Measurements from ENCODE around the gene AURKA.
"Not testable (repeated sequence)": the region's sequence is repeated elsewhere in the genome, so short reads cannot be mapped to it uniquely, and the experiment has no call there.

AURKA gene

GRCh38 chr20:56420940-56421688 is 29.1 kb upstream of the AURKA start:
- no peak for DNase-seq

- no peak for DNase-seq
These were observed 28.0 kb upstream of the AURKA start for GRCh38 chr20:56420028-56420427.

- no peak for DNase-seq
These were observed 26.4 kb upstream of the AURKA start for GRCh38 chr20:56418385-56418861.

GRCh38 chr20:56417911-56418310 is 25.9 kb upstream of the AURKA start:
- DNase-seq = no peak

- no peak for DNase-seq
These were observed 25.4 kb upstream of the AURKA start for GRCh38 chr20:56417402-56417801.

GRCh38 chr20:56414842-56415765 is 23.1 kb upstream of the AURKA start:
- DNase-seq = no peak

- DNase-seq = no peak
These were observed 20.9 kb upstream of the AURKA start for GRCh38 chr20:56412949-56413348.

- DNase-seq = no peak
These were observed 20.4 kb upstream of the AURKA start for GRCh38 chr20:56412473-56412790.

GRCh38 chr20:56411759-56412472 is 19.9 kb upstream of the AURKA start, which contains the start of gene CASS4:
TSS of gene CASS4 (plus strand) at chr20:56412260. CDS start at chr20:56412459, 199 bp downstream.
- DNase-seq = no peak

- not testable (repeated sequence) for DNase-seq
These were observed 19.3 kb upstream of the AURKA start for GRCh38 chr20:56411287-56411686.

- no peak for DNase-seq
These were observed 17.9 kb upstream of the AURKA start for GRCh38 chr20:56409956-56410355.

- no peak for DNase-seq
These were observed 17.5 kb upstream of the AURKA start for GRCh38 chr20:56409521-56409920.

- no peak for DNase-seq
These were observed 14.9 kb upstream of the AURKA start for GRCh38 chr20:56406910-56407309.

- DNase-seq = not testable (repeated sequence)
These were observed 13.3 kb upstream of the AURKA start for GRCh38 chr20:56405356-56405755.

GRCh38 chr20:56403465-56403864 is 11.4 kb upstream of the AURKA start:
- DNase-seq = no peak

GRCh38 chr20:56400001-56400640 is 8.1 kb upstream of the AURKA start:
- DNase-seq = peak; percentile 16 to 29 (median 24)

GRCh38 chr20:56395166-56395565 is 3.2 kb upstream of the AURKA start:
- no peak for DNase-seq

GRCh38 chr20:56393653-56394052 is 1.6 kb upstream of the AURKA start:
- no peak for DNase-seq

- DNase-seq = no peak
These were observed 967 bp upstream of the AURKA start for GRCh38 chr20:56392881-56393482.

GRCh38 chr20:56391596-56392131 is 351 bp downstream of the AURKA start:
- no peak for DNase-seq

- no peak for DNase-seq
These were observed 978 bp downstream of the AURKA start for GRCh38 chr20:56391037-56391436.

GRCh38 chr20:56390396-56390795 is 1.6 kb downstream of the AURKA start:
- DNase-seq = not testable (repeated sequence)
